Muscle layer of colon (tissue), 2 donors: ENCODE measurements around the gene TRIM4.
"Not testable (repeated sequence)": the region's sequence is repeated elsewhere in the genome, so short reads cannot be mapped to it uniquely, and the experiment has no call there.

Source experiments
- H3K27ac ChIP-seq: one replicate; pipeline ENCODE4 v1.7.0; 2013; ENCODE audit warnings: low read depth, mild to moderate bottlenecking, low read length, moderate library complexity
- H3K27me3 ChIP-seq, 2 donors: one replicate each; pipeline ENCODE4 v1.7.0; 2013; ENCODE audit warnings: low read length in 2 of 2, mild to moderate bottlenecking in 2 of 2; ENCODE audit not compliant: insufficient read depth in 2 of 2, control insufficient read depth in 1 of 2
- H3K36me3 ChIP-seq: one replicate; pipeline ENCODE4 v1.7.0; 2013; ENCODE audit warnings: mild to moderate bottlenecking, low read length; ENCODE audit not compliant: insufficient read depth
- H3K4me1 ChIP-seq: one replicate; pipeline ENCODE4 v1.7.0; 2013; ENCODE audit warnings: mild to moderate bottlenecking, low read length; ENCODE audit not compliant: insufficient read depth
- H3K4me3 ChIP-seq, 2 donors: one replicate each; pipeline ENCODE4 v1.7.0; 2013; ENCODE audit warnings: low read length in 2 of 2, low read depth in 1 of 2, mild to moderate bottlenecking in 1 of 2, moderate library complexity in 1 of 2
- H3K9ac ChIP-seq: one replicate; pipeline ENCODE4 v1.7.0; 2013; ENCODE audit warnings: low read length
- H3K9me3 ChIP-seq: one replicate; pipeline ENCODE4 v1.7.0; 2013; ENCODE audit warnings: mild to moderate bottlenecking, low read length
- donor health status: abdominal sarcoma.
- donor health status: Adenocarcinoma of cecum.

Gene TRIM4

GRCh38 chr7:99901581-99901980 lies 17.7 kb downstream of the TRIM4 start:
- Histone ChIP-seq H3K9ac (no peak overlapping the region), H3K4me1 (no peaks in the 10 kb centered on the region), H3K27me3 (no peaks in the 10 kb centered on the region), H3K4me3 (no peak overlapping the region), H3K9me3 (no peaks in the 10 kb centered on the region), H3K27ac (no peak overlapping the region), H3K36me3 (peaks cover 54% of the 10 kb centered on the region)

- H3K4me1 ChIP-seq = no peaks in the 10 kb centered on the region
- no peak overlapping the region for H3K4me3 ChIP-seq
- H3K9me3 ChIP-seq = no peaks in the 10 kb centered on the region
- no peak overlapping the region for H3K27ac ChIP-seq
- H3K27me3 ChIP-seq = no peaks in the 10 kb centered on the region
- peaks cover 41% of the 10 kb centered on the region for H3K36me3 ChIP-seq
- H3K9ac ChIP-seq = no peak overlapping the region
Observed at GRCh38 chr7:99899830-99900519, 19.4 kb downstream of the TRIM4 start.

- no peak overlapping the region for H3K27ac ChIP-seq
- no peaks in the 10 kb centered on the region for H3K27me3 ChIP-seq
- H3K9ac ChIP-seq = no peak overlapping the region
- no peaks in the 10 kb centered on the region for H3K4me1 ChIP-seq
- H3K9me3 ChIP-seq = no peaks in the 10 kb centered on the region
- peaks cover 40% of the 10 kb centered on the region for H3K36me3 ChIP-seq
- no peak overlapping the region for H3K4me3 ChIP-seq
Observed at GRCh38 chr7:99898836-99899235, 20.5 kb downstream of the TRIM4 start.

- no peaks in the 10 kb centered on the region for H3K4me1 ChIP-seq
- no peak overlapping the region for H3K4me3 ChIP-seq
- H3K36me3 ChIP-seq = peaks cover 32% of the 10 kb centered on the region
- H3K27me3 ChIP-seq = no peaks in the 10 kb centered on the region
- no peak overlapping the region for H3K9ac ChIP-seq
- H3K27ac ChIP-seq = no peak overlapping the region
- H3K9me3 ChIP-seq = no peaks in the 10 kb centered on the region
Observed at GRCh38 chr7:99898023-99898357, 21.3 kb downstream of the TRIM4 start.

GRCh38 chr7:99897322-99898022 lies 21.9 kb downstream of the TRIM4 start:
- Histone ChIP-seq H3K36me3 (peaks cover 27% of the 10 kb centered on the region), H3K9ac (no peak overlapping the region), H3K4me3 (no peak overlapping the region), H3K9me3 (no peaks in the 10 kb centered on the region), H3K4me1 (no peaks in the 10 kb centered on the region), H3K27ac (no peak overlapping the region), H3K27me3 (no peaks in the 10 kb centered on the region)

- no peaks in the 10 kb centered on the region for H3K9me3 ChIP-seq
- H3K36me3 ChIP-seq = peaks cover 17% of the 10 kb centered on the region
- H3K4me1 ChIP-seq = no peaks in the 10 kb centered on the region
Observed at GRCh38 chr7:99894738-99895137, 24.6 kb downstream of the TRIM4 start.

GRCh38 chr7:99893280-99893679 lies 26.1 kb downstream of the TRIM4 start:
- no peak overlapping the region for H3K4me3 ChIP-seq
- no peak overlapping the region for H3K27ac ChIP-seq
- no peaks in the 10 kb centered on the region for H3K9me3 ChIP-seq
- no peaks in the 10 kb centered on the region for H3K4me1 ChIP-seq
- H3K27me3 ChIP-seq = no peaks in the 10 kb centered on the region
- H3K9ac ChIP-seq = no peak overlapping the region
- peaks cover 17% of the 10 kb centered on the region for H3K36me3 ChIP-seq

More at GRCh38 chr7:99894738-99895137, 24.6 kb downstream of the TRIM4 start:
- H3K4me3 ChIP-seq = no peak overlapping the region
- no peak overlapping the region for H3K27ac ChIP-seq
- H3K9ac ChIP-seq = no peak overlapping the region
- no peaks in the 10 kb centered on the region for H3K27me3 ChIP-seq

- H3K27ac ChIP-seq, H3K4me1 ChIP-seq: not testable (repeated sequence)
Observed at GRCh38 chr7:99890348-99890747, 29.0 kb downstream of the TRIM4 start.

GRCh38 chr7:99888366-99888765 lies 31.0 kb downstream of the TRIM4 start:
- peaks cover 17% of the 10 kb centered on the region for H3K36me3 ChIP-seq
- not testable (repeated sequence) for H3K9ac ChIP-seq, H3K4me3 ChIP-seq, H3K27ac ChIP-seq, H3K4me1 ChIP-seq, H3K27me3 ChIP-seq, H3K9me3 ChIP-seq

More at GRCh38 chr7:99890348-99890747, 29.0 kb downstream of the TRIM4 start:
- H3K36me3 ChIP-seq = peaks cover 17% of the 10 kb centered on the region
- not testable (repeated sequence) for H3K9me3 ChIP-seq, H3K27me3 ChIP-seq, H3K9ac ChIP-seq, H3K4me3 ChIP-seq

- Histone ChIP-seq H3K9me3 (no peaks in the 10 kb centered on the region), H3K27me3 (no peaks in the 10 kb centered on the region), H3K27ac (no peak overlapping the region), H3K4me3 (no peak overlapping the region), H3K4me1 (no peaks in the 10 kb centered on the region), H3K36me3 (no peaks in the 10 kb centered on the region), H3K9ac (no peak overlapping the region)
Observed at GRCh38 chr7:99881370-99881769, 38.0 kb downstream of the TRIM4 start.

- Histone ChIP-seq H3K36me3 (no peaks in the 10 kb centered on the region), H3K9me3 (no peaks in the 10 kb centered on the region), H3K4me1 (no peaks in the 10 kb centered on the region), H3K9ac (no peak within 1 kb of the TSS), H3K27me3 (no peaks in the 10 kb centered on the region), H3K27ac (no peak within 1 kb of the TSS), H3K4me3 (no peak within 1 kb of the TSS)
Observed at GRCh38 chr7:99876933-99877332, 42.4 kb downstream of the TRIM4 start, which contains the start of gene OR2AE1. Gene OR2AE1 (minus strand): TSS chr7:99877033. CDS start chr7:99877033, 0 bp downstream.

- Histone ChIP-seq H3K27ac (no peak overlapping the region), H3K4me1 (no peaks in the 10 kb centered on the region), H3K27me3 (no peaks in the 10 kb centered on the region), H3K9me3 (no peaks in the 10 kb centered on the region), H3K9ac (no peak overlapping the region), H3K36me3 (no peaks in the 10 kb centered on the region), H3K4me3 (no peak overlapping the region)
Observed at GRCh38 chr7:99876491-99876890, 42.8 kb downstream of the TRIM4 start.
